ENCODE results near the gene ATP11B.

Gene ATP11B

DNA sequence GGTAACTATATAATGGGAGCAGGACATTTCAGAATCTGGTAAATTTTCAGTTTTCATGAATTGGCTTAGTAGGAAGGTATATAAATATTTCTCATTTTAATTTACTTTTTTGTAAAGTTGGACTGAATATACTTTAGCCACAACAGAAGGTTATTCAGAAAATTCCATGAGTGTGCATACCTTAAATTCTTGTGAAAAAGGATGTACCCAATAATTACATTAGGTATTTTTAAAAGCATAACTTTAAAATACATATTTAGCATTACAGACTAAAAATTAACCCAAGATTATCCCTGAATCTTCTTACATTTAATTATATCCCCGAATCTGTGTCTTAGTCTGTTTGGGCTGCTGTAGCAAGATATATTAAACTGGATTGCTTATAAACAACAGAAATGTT is 24.9 kb upstream of the ATP11B start:
- H3K79me1 ChIP-seq (replicated peaks; ENCODE audit: low read length, poor library complexity, severe bottlenecking) = no peaks in the 10 kb centered on the region
- no peak overlapping the region for H3K27ac ChIP-seq (ENCODE audit: low read length, poor library complexity, severe bottlenecking)
- no peak overlapping the region for H3K4me2 ChIP-seq (ENCODE audit: low read length, poor library complexity, severe bottlenecking)
- no peaks in the 10 kb centered on the region for H3K9me3 ChIP-seq (ENCODE audit: control insufficient read depth, low read length)
- H3K14ac ChIP-seq (ENCODE audit: low read length in 2 of 2) = no peak overlapping the region
- no peak overlapping the region for H4K91ac ChIP-seq (ENCODE audit: low read length)
- no peak overlapping the region for H2AFZ ChIP-seq (ENCODE audit: low read depth, low read length)
- H2BK120ac ChIP-seq (ENCODE audit: low read depth, low read length) = no peak overlapping the region
- no peak overlapping the region for H3K4ac ChIP-seq (ENCODE audit: low read depth in 1 of 2, low read length in 2 of 2)
- H3K4me3 ChIP-seq (ENCODE audit: insufficient read depth in 1 of 2, low read depth in 1 of 2, low read length in 2 of 2) = no peak overlapping the region
- H3K18ac ChIP-seq (ENCODE audit: low read depth in 1 of 2, low read length in 2 of 2) = no peak overlapping the region
- H2BK15ac ChIP-seq (ENCODE audit: low read depth, poor library complexity, severe bottlenecking) = no peak overlapping the region
- H2AK5ac ChIP-seq (ENCODE audit: low read length, severe bottlenecking) = no peak overlapping the region
- no peak for DNase-seq
- no CpG with 5 or more reads among the region's 1 CpG for WGBS
- no peak overlapping the region for H3K9ac ChIP-seq (ENCODE audit: low read length)
- no peaks in the 10 kb centered on the region for H3K4me1 ChIP-seq (ENCODE audit: control insufficient read depth, insufficient read depth, low read depth, low read length)
- H4K8ac ChIP-seq (ENCODE audit: low read length) = no peak overlapping the region
- no peaks in the 10 kb centered on the region for H3K27me3 ChIP-seq (ENCODE audit: control insufficient read depth in 1 of 2, insufficient read depth in 1 of 2, low read length in 2 of 2)
- no peaks in the 10 kb centered on the region for H3K36me3 ChIP-seq (ENCODE audit: control insufficient read depth in 1 of 2, insufficient read depth in 2 of 2, low read depth in 1 of 2, low read length in 2 of 2)
- H3K23ac ChIP-seq (ENCODE audit: low read length in 2 of 2) = no peak overlapping the region
- H2BK12ac ChIP-seq (ENCODE audit: low read length in 2 of 2) = no peak overlapping the region
- H2BK5ac ChIP-seq (ENCODE audit: low read depth, low read length, poor library complexity, severe bottlenecking) = no peak overlapping the region

DNA sequence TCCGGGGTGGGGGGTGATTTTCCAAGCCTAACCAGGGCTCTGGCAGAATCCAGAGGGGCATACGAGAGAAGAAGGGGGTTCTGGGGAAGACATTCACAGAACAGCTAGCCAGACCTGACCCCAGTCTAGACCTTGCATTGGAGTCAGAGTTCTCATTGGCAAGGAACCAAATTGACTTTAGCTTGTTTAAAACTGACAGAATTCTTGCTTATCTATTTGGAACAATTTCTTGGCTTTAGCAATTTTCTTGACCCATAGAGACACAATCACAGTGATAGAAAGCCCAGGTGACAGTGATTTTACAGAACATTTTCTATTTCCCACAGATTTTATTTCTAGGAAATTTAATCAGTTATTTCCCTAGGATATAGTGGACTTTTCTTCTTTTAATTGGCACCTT is 23.6 kb upstream of the ATP11B start:
- Histone ChIP-seq H3K23ac (ENCODE audit: low read length in 2 of 2) (no peak overlapping the region), H3K4me3 (ENCODE audit: insufficient read depth in 1 of 2, low read depth in 1 of 2, low read length in 2 of 2) (no peak overlapping the region), H3K27ac (ENCODE audit: low read length, poor library complexity, severe bottlenecking) (no peak overlapping the region), H3K27me3 (ENCODE audit: control insufficient read depth in 1 of 2, insufficient read depth in 1 of 2, low read length in 2 of 2) (no peaks in the 10 kb centered on the region), H3K36me3 (ENCODE audit: control insufficient read depth in 1 of 2, insufficient read depth in 2 of 2, low read depth in 1 of 2, low read length in 2 of 2) (no peaks in the 10 kb centered on the region), H2AFZ (ENCODE audit: low read depth, low read length) (no peak overlapping the region), H3K18ac (ENCODE audit: low read depth in 1 of 2, low read length in 2 of 2) (no peak overlapping the region), H3K9ac (ENCODE audit: low read length) (no peak overlapping the region), H2BK15ac (ENCODE audit: low read depth, poor library complexity, severe bottlenecking) (no peak overlapping the region), H3K4ac (ENCODE audit: low read depth in 1 of 2, low read length in 2 of 2) (no peak overlapping the region), H3K4me2 (ENCODE audit: low read length, poor library complexity, severe bottlenecking) (no peak overlapping the region), H2AK5ac (ENCODE audit: low read length, severe bottlenecking) (no peak overlapping the region), H2BK12ac (ENCODE audit: low read length in 2 of 2) (no peak overlapping the region), H3K9me3 (ENCODE audit: control insufficient read depth, low read length) (no peaks in the 10 kb centered on the region), H3K4me1 (ENCODE audit: control insufficient read depth, insufficient read depth, low read depth, low read length) (no peaks in the 10 kb centered on the region), H4K91ac (ENCODE audit: low read length) (no peak overlapping the region), H4K8ac (ENCODE audit: low read length) (no peak overlapping the region), H3K14ac (ENCODE audit: low read length in 2 of 2) (no peak overlapping the region), H2BK120ac (ENCODE audit: low read depth, low read length) (no peak overlapping the region), H3K79me1 (replicated peaks; ENCODE audit: low read length, poor library complexity, severe bottlenecking) (no peaks in the 10 kb centered on the region), H2BK5ac (ENCODE audit: low read depth, low read length, poor library complexity, severe bottlenecking) (no peak overlapping the region)
- no peak for DNase-seq
- 88% methylated on average over 2 of the region's 2 CpGs for WGBS

DNA sequence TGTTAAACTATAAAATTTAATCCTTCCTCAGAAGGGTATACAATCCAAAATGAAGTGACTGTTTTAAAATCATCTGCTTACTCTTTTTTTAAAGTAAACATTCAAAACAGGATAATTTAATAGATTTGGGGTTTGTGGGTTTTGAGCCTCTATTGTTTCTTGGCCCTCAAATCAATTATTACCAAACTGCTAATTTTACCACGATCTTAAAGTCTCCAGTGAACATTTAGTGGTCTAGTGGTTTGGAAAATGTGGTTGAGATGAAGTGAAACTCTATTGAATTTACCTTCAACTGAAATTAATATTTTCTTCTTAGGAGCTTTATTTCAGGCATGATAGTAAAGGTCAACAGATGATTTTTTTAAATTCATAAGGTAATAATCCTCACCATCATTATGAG is 11.2 kb upstream of the ATP11B start:
- Histone ChIP-seq H4K8ac (ENCODE audit: low read length) (no peak overlapping the region), H3K4me3 (ENCODE audit: insufficient read depth in 1 of 2, low read depth in 1 of 2, low read length in 2 of 2) (no peak overlapping the region), H2AFZ (ENCODE audit: low read depth, low read length) (no peak overlapping the region), H2BK15ac (ENCODE audit: low read depth, poor library complexity, severe bottlenecking) (no peak overlapping the region), H3K27ac (ENCODE audit: low read length, poor library complexity, severe bottlenecking) (no peak overlapping the region), H4K91ac (ENCODE audit: low read length) (no peak overlapping the region), H2BK5ac (ENCODE audit: low read depth, low read length, poor library complexity, severe bottlenecking) (no peak overlapping the region), H3K23ac (ENCODE audit: low read length in 2 of 2) (no peak overlapping the region), H3K79me1 (replicated peaks; ENCODE audit: low read length, poor library complexity, severe bottlenecking) (no peaks in the 10 kb centered on the region), H3K14ac (ENCODE audit: low read length in 2 of 2) (no peak overlapping the region), H2AK5ac (ENCODE audit: low read length, severe bottlenecking) (no peak overlapping the region), H3K27me3 (ENCODE audit: control insufficient read depth in 1 of 2, insufficient read depth in 1 of 2, low read length in 2 of 2) (peaks cover 0 to 4% of the 10 kb centered on the region in 2 experiments), H3K4ac (ENCODE audit: low read depth in 1 of 2, low read length in 2 of 2) (no peak overlapping the region), H3K4me1 (ENCODE audit: control insufficient read depth, insufficient read depth, low read depth, low read length) (no peaks in the 10 kb centered on the region), H3K18ac (ENCODE audit: low read depth in 1 of 2, low read length in 2 of 2) (no peak overlapping the region), H3K9ac (ENCODE audit: low read length) (no peak overlapping the region), H3K4me2 (ENCODE audit: low read length, poor library complexity, severe bottlenecking) (no peak overlapping the region), H2BK120ac (ENCODE audit: low read depth, low read length) (no peak overlapping the region), H3K9me3 (ENCODE audit: control insufficient read depth, low read length) (peaks cover 5% of the 10 kb centered on the region), H3K36me3 (ENCODE audit: control insufficient read depth in 1 of 2, insufficient read depth in 2 of 2, low read depth in 1 of 2, low read length in 2 of 2) (no peaks in the 10 kb centered on the region), H2BK12ac (ENCODE audit: low read length in 2 of 2) (no peak overlapping the region)
- no peak for DNase-seq
- WGBS = no CpG with 5 or more reads among the region's 1 CpG

- Histone ChIP-seq H3K14ac (ENCODE audit: low read length in 2 of 2) (no peak overlapping the region), H3K79me1 (replicated peaks; ENCODE audit: low read length, poor library complexity, severe bottlenecking) (no peaks in the 10 kb centered on the region), H2AFZ (ENCODE audit: low read depth, low read length) (no peak overlapping the region), H3K9me3 (ENCODE audit: control insufficient read depth, low read length) (no peaks in the 10 kb centered on the region), H3K36me3 (ENCODE audit: control insufficient read depth in 1 of 2, insufficient read depth in 2 of 2, low read depth in 1 of 2, low read length in 2 of 2) (no peaks in the 10 kb centered on the region), H2AK5ac (ENCODE audit: low read length, severe bottlenecking) (no peak overlapping the region), H3K4me2 (ENCODE audit: low read length, poor library complexity, severe bottlenecking) (no peak overlapping the region), H3K4ac (ENCODE audit: low read depth in 1 of 2, low read length in 2 of 2) (no peak overlapping the region), H3K23ac (ENCODE audit: low read length in 2 of 2) (no peak overlapping the region), H2BK5ac (ENCODE audit: low read depth, low read length, poor library complexity, severe bottlenecking) (no peak overlapping the region), H3K4me3 (ENCODE audit: insufficient read depth in 1 of 2, low read depth in 1 of 2, low read length in 2 of 2) (no peak overlapping the region), H2BK15ac (ENCODE audit: low read depth, poor library complexity, severe bottlenecking) (no peak overlapping the region), H3K27ac (ENCODE audit: low read length, poor library complexity, severe bottlenecking) (no peak overlapping the region), H3K27me3 (ENCODE audit: control insufficient read depth in 1 of 2, insufficient read depth in 1 of 2, low read length in 2 of 2) (peaks cover 0 to 6% of the 10 kb centered on the region in 2 experiments), H4K91ac (ENCODE audit: low read length) (no peak overlapping the region), H2BK120ac (ENCODE audit: low read depth, low read length) (no peak overlapping the region), H2BK12ac (ENCODE audit: low read length in 2 of 2) (no peak overlapping the region), H4K8ac (ENCODE audit: low read length) (no peak overlapping the region), H3K18ac (ENCODE audit: low read depth in 1 of 2, low read length in 2 of 2) (no peak overlapping the region), H3K4me1 (ENCODE audit: control insufficient read depth, insufficient read depth, low read depth, low read length) (no peaks in the 10 kb centered on the region), H3K9ac (ENCODE audit: low read length) (no peak overlapping the region)
- no peak for DNase-seq
- 100% methylated on average over 1 of the region's 1 CpG for WGBS
Measured at GRCh38 chr3:182783106-182783505, 10.2 kb upstream of the ATP11B start.
